Fibroblast of the aortic adventitia (primary cell): ENCODE results near the gene TLE5. TPM values are rescaled to one million over a fixed set of nuclear protein-coding genes. Genes with fewer than 3 reads are reported as not detected.

Source experiments
- DNase-seq: peaks from one replicate; pipeline ENCODE4 v3.0.0-alpha.2; 2010; ENCODE audit warnings: low read depth
- H3K4me3 ChIP-seq: 2 replicates; pipeline ENCODE4 v1.5.1; 2011; ENCODE audit warnings: low read depth, mild to moderate bottlenecking, control low read depth, low read length, moderate library complexity
- CTCF ChIP-seq: IDR thresholded peaks from 2 replicates; pipeline ENCODE4 v1.5.1; 2011; ENCODE audit warnings: mild to moderate bottlenecking, low read length, control low read depth, inconsistent platforms; ENCODE audit not compliant: insufficient read depth
- total RNA-seq: library from RNA; depleted of rRNA; stranded (reverse); fragments of >200 nt; gene quantifications from 2 replicates; pipeline ENCODE4 v1.2.3, GENCODE V29; 2012; ENCODE audit warnings: low replicate concordance

TLE5 gene
- total RNA-seq, 1 donor = 232 TPM

- no peak for TF ChIP-seq CTCF
- DNase-seq = no peak
- no peak overlapping the region for H3K4me3 ChIP-seq
These were observed 37.8 kb downstream of the TLE5 start for GRCh38 chr19:3024509-3024869.

GRCh38 chr19:3020321-3020960 lies 41.9 kb downstream of the TLE5 start:
- DNase-seq = no peak
- no peak overlapping the region for H3K4me3 ChIP-seq
- TF ChIP-seq CTCF = no peak

GRCh38 chr19:3019211-3019854 lies 43.0 kb downstream of the TLE5 start:
- no peak overlapping the region for H3K4me3 ChIP-seq
- TF ChIP-seq CTCF = no peak
- DNase-seq = no peak

- no peak for TF ChIP-seq CTCF
- DNase-seq = no peak
- no peak overlapping the region for H3K4me3 ChIP-seq
These were observed 44.4 kb downstream of the TLE5 start for GRCh38 chr19:3017923-3018322.

- DNase-seq = no peak
- no peak for TF ChIP-seq CTCF
- H3K4me3 ChIP-seq = no peak overlapping the region
These were observed 46.9 kb downstream of the TLE5 start for GRCh38 chr19:3015126-3016057.

- TF ChIP-seq CTCF = no peak
- DNase-seq = no peak
These were observed 48.2 kb downstream of the TLE5 start for GRCh38 chr19:3014135-3014534.

More at GRCh38 chr19:3014135-3014534, 48.2 kb downstream of the TLE5 start:
- H3K4me3 ChIP-seq = no peak overlapping the region
